K562 (cell line): ENCODE results near the gene CREG2. TPM values are rescaled to one million over a fixed set of nuclear protein-coding genes. Genes with fewer than 3 reads are reported as not detected.

Experiments used
- ATAC-seq: fragments of 200-7000 bp; cut with Tn5 transposase; 3 replicates; pipeline ENCODE4 v1.9.1; 2020; ENCODE audit warnings: moderate library complexity
- BruUV-seq: library from RNA; stranded (reverse); fragments of 400-500 nt; replicated peaks from 2 replicates; lab custom pipeline; 2021; lab: Mats Ljungman, UMichigan
- CTCF ChIA-PET: fragments of 300-600 bp; formaldehyde crosslinking; extraction: SDS; loops from one replicate; lab custom pipeline; 2021; ENCODE audit warnings: low intra/inter-chr PET ratio; lab: Yijun Ruan, JAX
- POLR2A ChIA-PET: fragments of 300-600, 350-650 bp; sonication (Branson Sonifier 250); formaldehyde crosslinking; extraction: SDS; loops from one replicate; lab custom pipeline; 2021; ENCODE audit warnings: antibody characterized with exemption, inconsistent platforms; lab: Yijun Ruan, JAX
- DNase-seq, 4 experiments: peaks; one replicate each; pipeline versions ENCODE4 v3.0.0 to v3.0.0-alpha.2; 2011 to 2018; ENCODE audit warnings: low spot score in 3 of 4, mixed read lengths in 3 of 4; ENCODE audit errors: extremely low read depth in 1 of 4
- FAIRE-seq: peaks from 2 replicates; lab custom pipeline; 2011; peaks lifted over from hg19 to GRCh38; lab: Jason Lieb, UNC
- H2AFZ ChIP-seq: 2 replicates; pipeline ENCODE4 v1.6.0; 2011; ENCODE audit warnings: low read depth, low read length, control low read depth, inconsistent platforms
- H3K27ac ChIP-seq: fragments of 200-600 bp; 3 replicates; pipeline ENCODE4 v1.8.0; 2011; ENCODE audit warnings: low read depth, mild to moderate bottlenecking, control low read depth, inconsistent platforms, low read length, moderate library complexity, mixed read lengths; ENCODE audit errors: extremely low read depth
- H3K27me3 ChIP-seq, 2 experiments: fragments of 300-600 bp in 1 of 2; 2 replicates in 1 of 2; 3 replicates in 1 of 2; pipeline versions ENCODE4 v1.6.0 to v1.8.0; 2011; ENCODE audit warnings: inconsistent platforms in 2 of 2, low read length in 2 of 2, mild to moderate bottlenecking in 1 of 2, mixed read lengths in 1 of 2, moderate library complexity in 1 of 2; ENCODE audit not compliant: control insufficient read depth in 2 of 2, insufficient read depth in 2 of 2
- H3K36me3 ChIP-seq: fragments of 300-600 bp; 3 replicates; pipeline ENCODE4 v1.8.0; 2011; ENCODE audit warnings: mild to moderate bottlenecking, low read length, inconsistent platforms; ENCODE audit not compliant: control insufficient read depth, insufficient read depth
- H3K4me1 ChIP-seq, 2 experiments: fragments of 200-600 bp in 1 of 2; replicated peaks in 1 of 2; 2 replicates in 1 of 2; 3 replicates in 1 of 2; pipeline versions ENCODE4 v1.5.1 to v1.8.0; 2011; ENCODE audit warnings: inconsistent platforms in 2 of 2, low read length in 2 of 2, mild to moderate bottlenecking in 1 of 2, mixed read lengths in 1 of 2, moderate library complexity in 1 of 2; ENCODE audit not compliant: control insufficient read depth in 2 of 2, insufficient read depth in 2 of 2
- H3K4me2 ChIP-seq: 2 replicates; pipeline ENCODE4 v1.6.1; 2011; ENCODE audit warnings: low read length, control low read depth, inconsistent platforms, mixed read lengths; ENCODE audit not compliant: insufficient read depth
- H3K4me3 ChIP-seq: fragments of 200-600 bp; sonication (generic), shearing (Covaris generic); 2 replicates; pipeline ENCODE4 v1.5.1; 2016; ENCODE audit warnings: control low read depth, inconsistent platforms
- H3K79me2 ChIP-seq: fragments of 200-600 bp; 3 replicates; pipeline ENCODE4 v1.8.0; 2011; ENCODE audit warnings: low read length, inconsistent platforms; ENCODE audit not compliant: control insufficient read depth, insufficient read depth
- H3K9ac ChIP-seq, 2 experiments: 2 replicates each; pipeline versions ENCODE4 v1.6.0 to v1.6.1; 2011; ENCODE audit warnings: low read depth in 2 of 2, low read length in 2 of 2, control low read depth in 1 of 2, inconsistent platforms in 1 of 2, mild to moderate bottlenecking in 1 of 2, mixed read lengths in 1 of 2; ENCODE audit not compliant: insufficient read depth in 1 of 2
- H3K9me1 ChIP-seq: one replicate; pipeline ENCODE4 v1.6.0; 2011; ENCODE audit warnings: inconsistent platforms, mild to moderate bottlenecking, low read length, moderate library complexity; ENCODE audit not compliant: control insufficient read depth, insufficient read depth
- H3K9me3 ChIP-seq: replicated peaks from 2 replicates; pipeline ENCODE4 v1.5.1; 2011; ENCODE audit warnings: low read depth, low read length, inconsistent platforms; ENCODE audit not compliant: control insufficient read depth, insufficient read depth
- H4K20me1 ChIP-seq: replicated peaks from 2 replicates; pipeline ENCODE4 v1.6.1; 2011; ENCODE audit warnings: low read length, inconsistent platforms, mixed read lengths; ENCODE audit not compliant: control insufficient read depth, insufficient read depth
- ADNP ChIP-seq: fragments of 200-800 bp; sonication (Bioruptor generic); IDR thresholded peaks from 2 replicates; pipeline ENCODE4 v1.6.1; 2016; ENCODE audit warnings: missing genetic modification characterization, missing compliant biosample characterization
- CBX1 ChIP-seq: sonication (generic); IDR thresholded peaks from 2 replicates; pipeline ENCODE4 v1.6.1; 2016; ENCODE audit warnings: antibody characterized with exemption, low read depth, mild to moderate bottlenecking
- CHAMP1 ChIP-seq: fragments of 450-650 bp; IDR thresholded peaks from 2 replicates; pipeline ENCODE4 v1.6.1; 2016; ENCODE audit warnings: mild to moderate bottlenecking
- CTCF ChIP-seq, 3 experiments: IDR thresholded peaks in 2 of 3; conservative IDR thresholded peaks in 1 of 3; 2 replicates each; pipeline ENCODE4 v1.5.1; 2011 to 2012; ENCODE audit warnings: low read length in 3 of 3, mild to moderate bottlenecking in 3 of 3, control low read depth in 2 of 3, improper control_type of control experiment in 1 of 3, inconsistent platforms in 1 of 3, low read depth in 1 of 3, mixed read lengths in 1 of 3, moderate library complexity in 1 of 3; ENCODE audit not compliant: insufficient read depth in 2 of 3
- DACH1 ChIP-seq: fragments of 450-650 bp; IDR thresholded peaks from 2 replicates; pipeline ENCODE4 v1.6.1; 2018; ENCODE audit not compliant: partially characterized antibody
- EP400 ChIP-seq: fragments of 450-650 bp; IDR thresholded peaks from 2 replicates; pipeline ENCODE4 v1.6.1; 2017; ENCODE audit warnings: antibody characterized with exemption, mild to moderate bottlenecking, moderate library complexity
- HLTF ChIP-seq: fragments of 450-650 bp; IDR thresholded peaks from 2 replicates; pipeline ENCODE4 v1.6.1; 2016
- MAFK ChIP-seq: IDR thresholded peaks from 2 replicates; pipeline ENCODE4 v1.6.1; 2011; ENCODE audit warnings: low read length, improper control_type of control experiment
- MAZ ChIP-seq, 2 experiments: fragments of 450-650 bp in 1 of 2; sonication (generic) in 1 of 2; formaldehyde crosslinking; IDR thresholded peaks in 1 of 2; conservative IDR thresholded peaks in 1 of 2; 2 replicates each; pipeline versions ENCODE4 v1.4.0 to v1.5.0; 2020; ENCODE audit warnings: mild to moderate bottlenecking in 1 of 2, missing genetic modification reagents in 1 of 2
- WGBS: fragments of 100-300 bp; shearing (Covaris generic); methylation state at CpG from one replicate; pipeline ENCODE4 v1.1.6; 2016; ENCODE audit warnings: low coverage, mixed read lengths; ENCODE audit not compliant: insufficient coverage; ENCODE audit errors: missing lambda C conversion rate; 5-methylcytosine and 5-hydroxymethylcytosine counted together
- in situ Hi-C: fragments of 300-500 bp; cut with MboI; formaldehyde crosslinking; loops from 4 replicates; pipeline ENCODE4 v1.15.0; 2018; ENCODE audit warnings: inconsistent platforms, mixed read lengths
- intact Hi-C: fragments of 100-400 bp; cut with micrococcal nuclease; formaldehyde crosslinking; loops from 2 replicates; pipeline ENCODE4 v1.14.2; 2022
- polyA plus RNA-seq, 8 experiments: library from polyadenylated mRNA; depleted of rRNA in 4 of 8; stranded (reverse) in 5 of 8; unstranded in 3 of 8; fragments of >200 nt; fragmentation: Nextera tagmentation in 2 of 8; fragmentation: Illumina TruSeq in 1 of 8; extraction: Ambion mirVana in 2 of 8; extraction: Trizol in 1 of 8; gene quantifications; 2 replicates each; pipeline versions ENCODE4 v1.2.1 to v1.2.3, GENCODE V29; 2011 to 2014; ENCODE audit warnings: inconsistent platforms in 1 of 8, missing spikeins in 1 of 8
- total RNA-seq, 7 experiments: library from RNA; depleted of rRNA in 6 of 7; stranded (reverse); fragments of >200 nt in 6 of 7; fragmentation: Illumina TruSeq in 2 of 7; extraction: Trizol in 2 of 7; gene quantifications; 2 replicates each; pipeline versions ENCODE4 v1.2.1 to v1.2.3, GENCODE V29; 2011 to 2021; ENCODE audit warnings: low replicate concordance in 1 of 7

CREG2 gene
- total and polyA plus RNA-seq, 9 of the 15 experiments (the other 6 are each of a cell fraction or from before 2014, with no cell fraction given) = not detected

GRCh38 chr2:101302016-101302415 lies 85.3 kb downstream of the CREG2 start:
- ATAC-seq (no peak), FAIRE-seq (no peak), DNase-seq (no peak)
- Histone ChIP-seq H2AFZ (no peak overlapping the region), H4K20me1 (peaks cover 28% of the 10 kb centered on the region), H3K4me2 (no peak overlapping the region), H3K4me3 (no peak overlapping the region), H3K9me1 (no peaks in the 10 kb centered on the region), H3K9ac (no peak overlapping the region), H3K9me3 (no peaks in the 10 kb centered on the region), H3K27ac (no peak overlapping the region), H3K27me3 (no peaks in the 10 kb centered on the region), H3K36me3 (peaks cover 48% of the 10 kb centered on the region), H3K4me1 (peaks cover 0 to 20% of the 10 kb centered on the region in 2 experiments; a peak in 3 of 5 replicates), H3K79me2 (peaks cover 97% of the 10 kb centered on the region)
- ChIA-PET CTCF (no interaction called here), POLR2A (no interaction called here)
- intact Hi-C loops (no loop called here), in situ Hi-C loops (no loop called here)
- 75% methylated on average over 4 of the region's 4 CpGs for WGBS
- BruUV-seq = no TSS peak
- no peak for TF ChIP-seq CTCF (IDR thresholded peaks at IDR 0.05 in 2 of 3, conservative IDR thresholded peaks at IDR 0.05 in 1 of 3; ENCODE audit: insufficient read depth in 2 of 3, low read depth in 1 of 3, low read length in 3 of 3)
- TF ChIP-seq MAZ (CRISPR knock-in tag; conservative IDR thresholded peaks at IDR 0.05 in 1 of 2, IDR thresholded peaks at IDR 0.05 in 1 of 2) = no peak
- TF ChIP-seq HLTF = no peak
- TF ChIP-seq CBX1 = no peak
- TF ChIP-seq EP400 = no peak
- no peak for TF ChIP-seq CHAMP1
- TF ChIP-seq DACH1 = no peak
- no peak for TF ChIP-seq ADNP
- no peak for TF ChIP-seq MAFK
